Activated CD4-positive, CD25-positive, alpha-beta regulatory T cell treated with anti-CD3 and anti-CD28 coated beads, Interleukin-2, amount 50 U/mL, for 24 hours (primary cell): ENCODE data around the gene LRRK2.
"Not testable (repeated sequence)": the region's sequence is repeated elsewhere in the genome, so short reads cannot be mapped to it uniquely, and the experiment has no call there.

Experiments used
- ATAC-seq, 2 donors: fragments of 150-1000 bp; cut with Tn5 transposase; one replicate each; pipeline ENCODE4 v1.10.0; 2021; ENCODE audit warnings: mild to moderate bottlenecking in 1 of 2, moderate library complexity in 1 of 2

LRRK2 gene

DNA sequence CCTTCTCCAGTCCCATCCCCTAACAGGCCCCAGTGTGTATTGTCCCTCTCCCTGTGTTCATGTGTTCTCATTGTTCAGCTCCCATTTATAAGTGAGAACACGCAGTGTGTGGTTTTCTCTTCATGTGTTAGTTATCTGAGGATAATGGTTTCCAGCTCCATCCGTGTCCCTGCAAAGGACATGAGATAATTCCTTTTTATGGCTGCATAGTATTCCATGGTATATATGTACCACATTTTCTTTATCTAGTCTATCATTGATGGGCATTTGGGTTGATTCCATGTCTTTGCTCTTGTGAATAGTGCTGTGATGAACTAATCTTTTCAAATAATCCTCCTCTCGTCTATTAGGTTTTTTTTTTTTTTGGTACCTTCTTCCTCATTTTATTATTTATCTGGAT is 25.9 kb downstream of the LRRK2 start:
- ATAC-seq, result not testable (repeated sequence)

DNA sequence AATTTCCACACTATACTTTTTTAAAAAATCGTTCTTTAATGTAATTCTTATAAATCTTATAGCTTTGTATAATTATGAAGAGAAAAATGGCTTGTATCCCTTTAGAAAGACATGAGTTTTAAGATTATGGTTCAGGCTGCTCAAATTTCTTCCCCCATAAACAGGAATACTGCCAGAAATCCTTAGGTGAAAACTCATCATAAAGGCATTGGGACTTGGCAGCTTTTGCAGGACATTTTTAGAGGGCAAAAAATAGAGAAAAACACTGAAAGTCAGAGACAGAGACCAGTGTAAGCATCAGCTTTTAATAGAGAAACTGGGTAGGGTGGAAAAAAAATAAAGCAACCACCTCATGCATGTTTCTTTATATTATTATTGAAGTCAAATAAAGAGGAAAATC is 29.1 kb downstream of the LRRK2 start:
- no peak for ATAC-seq

DNA sequence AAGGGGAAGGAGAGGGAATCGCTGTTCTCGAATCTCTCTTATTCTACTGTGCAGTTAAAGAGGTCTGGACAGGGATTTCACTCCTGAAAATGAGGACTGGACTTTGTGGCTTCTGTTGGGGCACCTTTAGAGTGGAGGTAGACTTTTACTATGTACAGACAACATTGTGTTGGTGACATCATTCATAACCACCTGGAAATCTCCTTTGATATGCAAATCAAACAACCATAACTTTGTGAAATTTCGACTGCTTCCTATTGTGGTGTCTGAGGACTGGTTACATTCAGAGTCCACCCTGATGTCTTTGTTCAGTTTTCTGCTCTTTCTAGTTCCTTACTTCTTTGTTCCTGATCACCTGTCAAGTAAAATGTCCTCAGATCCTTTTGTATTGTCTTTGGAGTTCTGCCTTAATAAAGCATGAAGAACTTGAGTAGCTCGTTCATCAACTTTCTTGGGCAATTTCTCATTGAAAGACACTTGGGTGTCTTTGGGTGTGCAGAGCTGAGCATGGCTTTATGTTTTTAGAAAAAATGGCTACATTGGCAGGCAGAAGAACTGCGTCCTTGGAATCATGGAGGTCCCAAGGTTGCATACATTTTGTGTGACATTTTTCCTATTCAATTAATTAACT is 29.8 kb downstream of the LRRK2 start:
- ATAC-seq, result no peak

DNA sequence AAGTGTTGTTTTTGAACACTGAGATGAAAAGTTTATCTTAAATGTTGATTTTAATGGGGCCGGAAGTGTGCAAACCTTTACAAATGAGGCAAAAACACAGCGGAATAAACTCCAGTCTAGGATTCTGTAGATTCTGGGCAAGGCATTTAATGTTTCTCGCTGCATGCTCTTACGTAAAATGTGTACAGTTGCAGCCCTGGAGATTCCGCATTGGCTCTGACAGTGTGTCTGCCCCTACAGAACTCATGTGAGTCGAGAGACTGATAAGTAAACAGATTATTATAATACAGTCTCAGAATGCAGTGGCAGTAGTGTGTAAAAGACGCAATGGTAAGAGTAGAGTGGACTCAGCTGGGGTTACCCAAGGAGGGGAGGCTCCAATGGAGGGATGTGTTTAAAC is 33.6 kb downstream of the LRRK2 start:
- no peak for ATAC-seq

DNA sequence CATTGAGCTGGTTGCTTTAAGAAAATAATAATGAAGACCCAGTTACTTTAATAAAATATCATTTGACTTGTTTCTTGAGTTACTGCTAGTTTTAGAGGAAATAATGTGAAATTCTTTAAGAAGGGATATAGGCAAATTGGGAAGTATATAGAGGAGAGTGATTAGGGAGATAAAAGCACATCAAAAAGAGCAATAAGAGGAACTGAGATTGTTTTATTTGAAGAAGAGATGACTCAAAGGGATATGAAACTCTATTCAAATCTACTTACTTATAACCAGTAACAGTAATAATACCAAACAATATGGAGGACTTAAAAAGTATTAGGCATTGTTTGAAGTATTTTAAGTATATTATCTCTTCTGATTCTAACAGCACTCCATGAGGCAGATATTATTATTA is 37.1 kb downstream of the LRRK2 start:
- ATAC-seq, result peak in 1 of 2 donors; percentile 17

DNA sequence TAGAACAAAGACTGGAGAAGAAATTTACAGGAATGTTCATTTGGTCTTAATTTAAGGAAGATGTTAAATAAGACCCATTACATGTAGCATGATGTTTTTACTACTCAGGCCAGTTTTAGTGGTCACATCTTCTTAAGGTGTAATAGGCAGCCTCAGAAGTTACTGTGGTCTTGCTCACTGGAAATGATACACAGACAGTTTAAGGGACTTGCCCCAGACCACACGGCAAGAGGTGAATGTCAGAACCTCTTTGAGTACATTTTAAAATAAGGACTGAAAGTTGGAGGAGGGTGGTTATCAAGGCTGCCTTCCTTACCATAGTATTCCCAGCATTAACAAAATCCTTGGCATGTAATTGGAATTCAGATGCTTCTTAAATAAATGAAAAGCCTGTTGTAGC is 37.9 kb downstream of the LRRK2 start:
- peak in 1 of 2 donors; percentile 27 for ATAC-seq

DNA sequence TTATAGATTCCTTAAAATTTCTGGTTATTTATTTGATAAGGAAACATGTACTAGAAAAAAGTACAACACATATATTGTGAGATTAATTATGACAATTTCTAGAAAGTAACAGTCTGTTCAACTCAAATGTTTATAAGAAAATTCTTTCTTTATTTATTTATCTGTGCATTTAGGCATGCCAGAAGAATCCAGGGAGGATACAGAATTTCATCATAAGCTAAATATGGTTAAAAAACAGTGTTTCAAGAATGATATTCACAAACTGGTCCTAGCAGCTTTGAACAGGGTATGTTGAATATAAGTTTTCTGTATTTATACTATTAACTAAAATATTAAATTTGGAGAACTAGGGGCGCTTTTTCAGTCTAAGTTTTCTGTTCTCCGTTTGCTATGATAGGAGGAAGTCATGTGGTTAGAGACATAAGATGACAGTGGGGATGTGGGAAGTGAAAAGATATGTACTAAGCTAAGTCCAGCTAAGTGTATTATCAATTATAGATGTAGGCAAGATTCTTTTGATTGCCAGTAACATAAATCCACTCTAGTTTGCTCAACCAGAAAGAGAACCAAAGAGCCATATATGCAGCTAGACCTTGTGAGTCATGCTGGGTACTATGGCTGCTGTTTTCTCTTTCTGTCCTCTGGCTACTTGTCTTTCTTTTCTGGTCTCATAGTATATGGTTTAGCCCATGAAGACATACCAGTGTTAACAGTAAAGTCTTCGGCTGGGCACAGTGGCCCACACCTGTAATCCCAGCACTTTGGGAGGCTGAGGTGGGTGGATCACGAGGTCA is 39.0 kb downstream of the LRRK2 start:
- no peak for ATAC-seq

DNA sequence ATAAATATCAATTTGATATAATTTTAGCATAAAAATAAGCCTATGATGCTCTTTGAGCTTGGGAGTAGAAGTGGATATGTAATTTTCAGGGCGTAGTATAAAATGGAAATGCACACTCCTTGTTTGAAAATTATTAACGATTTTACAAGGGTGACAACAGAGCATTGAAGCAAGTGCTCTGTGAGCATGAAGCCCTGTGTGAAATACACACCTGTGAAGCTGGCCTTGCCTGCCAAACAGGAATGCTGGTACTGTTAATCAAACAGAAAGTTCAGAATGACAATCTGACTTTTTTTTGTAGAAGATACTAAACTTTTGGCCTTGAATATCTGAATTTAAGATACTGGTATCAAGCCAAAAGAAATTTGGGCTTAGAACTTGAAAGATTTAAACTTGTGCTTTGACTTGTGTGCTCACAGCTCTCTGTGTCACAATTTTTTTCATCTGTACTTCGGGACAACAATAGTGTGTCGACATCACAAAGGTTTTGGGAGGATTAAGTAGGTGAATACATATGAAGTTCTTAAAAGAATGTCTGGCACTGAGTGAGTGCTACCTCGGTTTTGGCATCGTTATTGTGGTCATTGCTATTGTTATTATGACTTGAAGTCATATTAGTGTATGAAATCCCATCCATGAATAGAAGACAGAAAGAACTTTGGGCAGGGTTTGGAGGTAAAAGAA is 47.3 kb downstream of the LRRK2 start:
- no peak for ATAC-seq

DNA sequence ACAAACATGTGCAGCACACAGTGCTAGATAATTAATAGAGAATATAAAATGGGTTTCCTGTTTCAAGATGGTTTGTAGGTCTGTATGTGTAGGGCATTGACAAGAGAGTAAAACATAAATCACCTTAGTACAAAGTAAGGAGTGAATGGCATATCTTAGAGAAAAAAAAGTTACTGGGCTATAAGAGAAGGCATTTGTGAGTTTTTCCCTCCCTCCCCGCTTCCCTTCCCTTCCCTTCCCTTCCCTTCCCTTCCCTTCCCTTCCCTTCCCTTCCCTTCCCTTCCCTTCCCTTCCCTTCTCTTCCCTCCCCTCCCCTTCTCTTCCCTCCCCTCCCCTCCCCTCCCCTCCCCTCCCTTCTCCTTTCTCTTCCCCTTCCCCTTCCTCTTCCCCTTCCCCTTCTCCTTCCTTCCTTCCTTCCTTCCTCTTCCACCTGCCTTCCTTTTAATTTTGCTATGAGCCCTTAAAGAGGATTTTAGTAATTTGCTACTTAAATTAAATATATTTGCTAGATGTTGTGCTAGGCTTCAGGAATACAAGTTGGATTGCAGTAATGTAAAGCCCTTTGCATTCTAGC is 57.1 kb downstream of the LRRK2 start:
- no peak for ATAC-seq

DNA sequence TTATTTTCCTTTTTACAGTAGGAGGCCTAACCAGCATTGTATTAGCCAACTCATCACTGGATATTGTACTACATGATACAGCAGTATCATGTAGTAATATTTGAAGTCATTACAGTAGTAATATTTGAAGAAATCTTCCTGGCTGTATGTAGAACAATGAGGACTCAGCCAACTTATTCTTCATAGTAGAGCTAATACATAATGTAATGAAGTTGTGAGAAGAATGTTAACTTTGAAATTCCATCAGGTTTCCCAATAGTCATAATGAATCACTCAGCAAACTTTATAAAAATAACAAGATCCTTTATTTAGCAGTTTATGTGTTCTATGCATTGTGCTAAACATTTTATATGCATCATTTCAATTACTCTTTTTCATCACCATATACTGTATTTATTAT is 61.8 kb downstream of the LRRK2 start:
- ATAC-seq, result no peak

DNA sequence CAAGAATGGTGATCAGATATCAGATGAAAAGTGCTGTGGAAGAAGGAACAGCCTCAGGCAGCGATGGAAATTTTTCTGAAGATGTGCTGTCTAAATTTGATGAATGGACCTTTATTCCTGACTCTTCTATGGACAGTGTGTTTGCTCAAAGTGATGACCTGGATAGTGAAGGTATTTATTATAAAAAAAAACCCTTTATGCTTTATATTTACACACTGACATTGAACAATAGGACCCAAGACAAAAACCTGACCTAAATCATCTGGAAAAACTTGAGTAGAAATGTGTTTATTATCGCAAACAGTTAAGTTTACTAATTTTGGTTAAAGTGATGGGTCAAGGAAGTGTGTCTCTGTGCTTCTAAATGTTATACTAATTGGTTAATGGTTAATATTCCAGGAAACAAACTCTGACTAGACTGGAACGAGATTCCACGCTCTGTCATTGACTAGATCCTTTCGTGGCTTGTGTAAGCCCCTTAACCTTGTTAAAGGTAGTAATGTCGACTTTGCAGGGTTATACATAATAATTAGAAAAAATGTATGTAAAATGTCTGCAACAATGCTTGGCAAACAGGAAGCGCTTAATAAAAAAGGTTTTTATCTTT is 62.7 kb downstream of the LRRK2 start:
- ATAC-seq, result no peak

DNA sequence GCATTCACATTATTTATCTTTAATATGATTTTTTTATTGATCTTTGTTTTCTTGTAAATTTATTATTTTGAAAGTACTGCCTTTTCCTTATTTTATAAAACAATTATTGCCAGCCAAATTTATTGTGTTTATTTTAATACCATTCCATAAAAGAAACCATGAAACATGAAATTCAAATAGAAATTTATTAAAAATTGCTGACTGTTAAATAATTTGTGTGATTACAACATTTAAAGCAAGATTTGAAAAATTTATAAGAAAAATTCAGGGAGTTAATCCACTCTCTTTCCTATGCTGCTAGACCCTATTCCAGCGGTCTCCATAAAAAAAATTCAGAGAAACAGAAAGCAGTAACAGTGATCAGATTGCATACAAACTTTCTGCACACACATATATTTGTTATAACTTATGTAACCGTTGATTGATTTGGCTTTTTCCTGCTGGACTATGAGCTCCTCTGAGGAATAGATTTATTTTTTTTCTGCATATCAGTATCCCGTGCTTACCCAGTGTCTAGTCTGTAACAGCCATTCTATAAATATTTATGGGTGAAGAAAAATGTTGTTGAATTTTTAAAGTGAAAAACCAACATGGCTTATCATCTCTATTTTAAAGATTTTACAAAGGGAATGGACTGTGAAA is 68.1 kb downstream of the LRRK2 start:
- no peak for ATAC-seq

DNA sequence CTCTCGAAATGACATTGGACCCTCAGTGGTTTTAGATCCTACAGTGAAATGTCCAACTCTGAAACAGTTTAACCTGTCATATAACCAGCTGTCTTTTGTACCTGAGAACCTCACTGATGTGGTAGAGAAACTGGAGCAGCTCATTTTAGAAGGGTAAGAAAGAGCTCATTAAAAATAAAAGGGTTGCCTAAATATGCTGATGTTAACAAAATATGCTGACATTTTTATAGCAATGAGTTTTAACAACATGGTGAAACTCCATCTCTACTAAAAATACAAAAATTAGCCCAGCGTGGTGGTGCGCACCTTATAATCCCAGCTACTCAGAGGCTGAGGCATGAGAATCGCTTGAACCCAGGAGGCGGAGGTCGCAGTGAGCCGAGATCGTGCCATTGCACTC is 73.5 kb downstream of the LRRK2 start:
- no peak for ATAC-seq

DNA sequence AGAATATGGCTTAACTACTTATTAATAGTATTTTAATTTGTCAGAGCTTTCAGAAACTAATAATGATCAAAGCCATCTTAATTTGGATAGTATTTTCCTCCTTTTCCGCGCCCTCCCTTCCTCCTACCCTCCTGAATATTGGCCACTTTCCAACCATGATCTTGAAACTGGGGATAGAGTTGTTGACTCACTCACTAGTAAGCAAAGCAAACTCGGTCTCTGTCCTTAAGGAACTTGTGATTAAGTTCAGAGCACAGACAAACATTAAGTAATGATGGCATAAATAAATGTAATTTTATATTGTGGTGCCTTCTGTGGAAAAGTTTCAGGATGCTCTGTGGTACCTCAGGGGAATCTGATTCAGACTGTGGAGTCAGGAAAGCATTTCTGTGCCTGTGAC is 75.7 kb downstream of the LRRK2 start:
- ATAC-seq, result no peak

DNA sequence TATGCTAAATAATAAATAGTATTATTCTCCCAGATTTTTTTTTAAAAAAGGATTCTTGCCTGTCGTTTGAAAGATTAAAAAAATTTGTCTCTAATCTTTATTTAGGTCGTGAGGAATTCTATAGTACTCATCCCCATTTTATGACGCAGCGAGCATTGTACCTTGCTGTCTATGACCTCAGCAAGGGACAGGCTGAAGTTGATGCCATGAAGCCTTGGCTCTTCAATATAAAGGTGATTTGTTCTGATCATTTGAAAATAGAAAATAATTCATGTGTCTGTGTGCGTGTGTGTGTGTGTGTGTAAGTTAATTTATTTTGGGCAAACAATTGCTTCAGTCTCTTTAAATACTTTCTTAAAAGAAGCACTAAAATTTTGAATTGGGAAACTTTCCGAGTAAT is 84.2 kb downstream of the LRRK2 start:
- no peak for ATAC-seq

DNA sequence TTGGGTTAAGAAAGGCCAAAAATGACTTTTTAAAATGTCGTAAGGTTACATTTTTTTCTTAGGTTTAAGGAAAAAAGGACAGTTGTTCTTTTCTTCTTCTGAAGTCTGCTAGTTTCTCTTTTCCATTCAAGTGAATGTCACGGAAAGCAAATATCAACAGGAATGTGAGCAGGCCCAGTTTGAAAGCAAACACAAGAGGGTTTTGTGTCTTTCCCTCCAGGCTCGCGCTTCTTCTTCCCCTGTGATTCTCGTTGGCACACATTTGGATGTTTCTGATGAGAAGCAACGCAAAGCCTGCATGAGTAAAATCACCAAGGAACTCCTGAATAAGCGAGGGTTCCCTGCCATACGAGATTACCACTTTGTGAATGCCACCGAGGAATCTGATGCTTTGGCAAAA is 85.4 kb downstream of the LRRK2 start:
- ATAC-seq, result no peak

DNA sequence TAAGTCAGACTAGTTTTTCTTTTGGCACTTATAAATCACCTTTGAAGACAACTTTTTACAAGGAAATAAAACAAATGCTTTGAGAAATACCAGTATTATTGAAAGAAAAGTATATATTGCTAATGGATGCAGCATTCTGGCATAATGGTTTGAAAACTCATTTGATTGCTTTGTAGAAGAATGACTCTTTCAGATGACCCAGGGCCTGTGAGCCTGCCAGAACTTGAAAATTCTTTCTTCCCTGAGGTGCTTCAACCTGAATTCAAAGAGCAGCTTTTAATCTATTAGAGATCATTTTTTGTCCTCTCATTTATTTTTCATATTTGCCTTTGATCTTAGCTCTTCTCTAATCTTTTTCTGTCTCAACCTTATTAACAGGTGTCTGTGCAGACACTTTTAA is 87.4 kb downstream of the LRRK2 start:
- no peak for ATAC-seq

DNA sequence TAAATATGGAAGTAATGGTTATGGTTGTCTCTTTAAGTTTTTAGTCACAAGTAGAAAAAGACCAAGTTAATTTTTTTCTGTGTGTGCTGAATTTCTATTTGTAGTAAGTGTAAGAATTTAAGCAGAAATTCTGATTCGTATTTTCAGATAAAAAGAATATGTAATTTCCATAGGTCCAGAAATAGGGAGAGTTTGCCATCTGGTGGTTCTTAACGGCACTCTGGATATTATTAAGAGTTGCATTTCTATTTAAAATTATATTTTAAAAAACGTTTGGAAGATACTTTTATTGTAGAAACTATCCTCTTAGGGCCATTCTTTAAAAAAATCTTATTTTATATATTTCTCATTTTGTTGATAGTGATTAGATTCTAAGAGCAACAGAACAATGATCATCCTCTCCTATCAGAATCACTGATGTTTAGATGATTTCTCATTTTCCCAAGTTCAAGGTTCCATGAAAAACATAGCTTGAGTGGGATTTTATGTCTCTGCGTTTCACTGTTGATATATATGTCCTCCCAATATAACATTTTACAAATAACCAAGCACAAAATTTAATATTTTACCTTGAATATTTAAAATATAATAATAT is 88.3 kb downstream of the LRRK2 start:
- ATAC-seq, result no peak

DNA sequence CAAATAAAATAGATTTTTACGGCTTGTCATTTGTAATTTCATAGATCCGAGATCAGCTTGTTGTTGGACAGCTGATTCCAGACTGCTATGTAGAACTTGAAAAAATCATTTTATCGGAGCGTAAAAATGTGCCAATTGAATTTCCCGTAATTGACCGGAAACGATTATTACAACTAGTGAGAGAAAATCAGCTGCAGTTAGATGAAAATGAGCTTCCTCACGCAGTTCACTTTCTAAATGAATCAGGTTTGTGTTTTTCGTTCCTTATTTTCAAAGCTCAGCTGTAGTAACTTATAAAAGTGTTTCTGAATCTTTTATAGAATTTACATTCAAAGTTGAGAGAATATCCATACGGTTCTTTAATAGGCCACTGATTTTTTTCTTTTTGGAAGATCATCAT is 89.1 kb downstream of the LRRK2 start:
- no peak for ATAC-seq

DNA sequence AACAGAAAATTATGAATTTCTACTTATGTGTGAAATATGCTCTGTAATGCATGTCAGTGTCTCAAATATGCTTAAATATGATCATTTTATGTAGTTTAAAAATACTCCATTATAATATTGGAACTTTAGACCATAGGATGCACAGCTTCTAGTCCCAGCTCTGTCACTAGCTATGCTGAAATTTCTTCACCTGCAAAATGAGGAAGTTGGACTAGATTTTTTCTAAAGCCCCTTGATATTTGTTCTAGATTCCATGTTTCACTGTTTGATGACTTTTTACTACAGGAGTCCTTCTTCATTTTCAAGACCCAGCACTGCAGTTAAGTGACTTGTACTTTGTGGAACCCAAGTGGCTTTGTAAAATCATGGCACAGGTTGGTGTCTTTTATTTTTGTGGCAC is 90.1 kb downstream of the LRRK2 start:
- ATAC-seq, result no peak

DNA sequence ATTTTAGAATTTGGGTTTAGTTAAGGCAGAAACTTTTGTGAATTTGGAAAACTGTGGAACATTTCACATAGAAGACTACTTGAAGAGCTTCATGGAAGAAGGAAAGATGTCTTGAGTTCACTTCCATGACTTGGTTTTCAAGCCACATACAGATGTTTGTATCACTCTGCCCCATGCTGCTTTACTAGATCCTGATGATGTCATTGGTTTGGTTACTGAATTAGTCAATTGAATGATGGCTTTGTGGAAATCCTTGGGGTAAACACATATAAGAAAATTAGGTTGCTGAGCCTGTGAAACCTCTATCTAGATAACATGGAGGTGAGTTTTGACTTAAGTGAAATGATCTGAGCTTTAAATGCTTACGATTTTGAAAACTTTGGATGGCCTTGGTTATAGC is 90.6 kb downstream of the LRRK2 start:
- no peak for ATAC-seq

DNA sequence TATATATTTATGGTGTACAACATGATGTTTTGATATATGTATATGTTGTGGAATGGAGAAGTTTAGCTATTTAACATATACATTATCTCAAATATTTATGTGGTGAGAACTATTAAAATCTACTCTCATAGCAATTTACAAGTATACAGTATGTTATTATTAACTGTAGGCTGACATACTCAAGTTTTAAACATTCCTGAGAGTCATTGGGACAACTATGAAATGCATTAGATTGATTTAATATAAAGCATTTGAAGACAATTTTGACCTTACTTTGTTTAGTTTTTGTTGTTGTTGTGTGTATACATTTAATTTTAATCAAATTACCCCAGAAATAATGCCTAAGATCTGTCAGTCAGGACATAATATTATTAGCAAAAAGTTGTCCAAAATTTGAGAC is 99.5 kb downstream of the LRRK2 start:
- no peak for ATAC-seq
